Endothelial cell of umbilical vein (primary cell): ENCODE data around the gene MBOAT1. TPM values are rescaled to one million over a fixed set of nuclear protein-coding genes. Genes with fewer than 3 reads are reported as not detected.

Experiments used
- BruUV-seq: library from RNA; stranded (reverse); fragments of 400-500 nt; replicated peaks from 2 replicates; lab custom pipeline; 2021; lab: Mats Ljungman, UMichigan
- CTCF ChIA-PET: fragments of 300-600, 350-600 bp; sonication (Branson Sonifier 250); formaldehyde crosslinking; loops from one replicate; lab custom pipeline; 2021; ENCODE audit warnings: antibody characterized with exemption, inconsistent platforms; lab: Charles Lee
- POLR2A ChIA-PET: fragments of 300-600, 350-600 bp; sonication (Branson Sonifier 250); formaldehyde crosslinking; loops from one replicate; lab custom pipeline; 2021; ENCODE audit warnings: antibody characterized with exemption, inconsistent platforms; lab: Charles Lee
- DNase-seq: peaks from one replicate; pipeline ENCODE4 v3.0.0-alpha.2; 2011; ENCODE audit warnings: low read depth, low spot score
- FAIRE-seq: peaks from 2 replicates; lab custom pipeline; 2011; peaks lifted over from hg19 to GRCh38; lab: Jason Lieb, UNC
- H2AFZ ChIP-seq: 2 replicates; pipeline ENCODE4 v1.6.0; 2012; ENCODE audit warnings: low read depth, low read length, control low read depth, inconsistent platforms
- H3K27ac ChIP-seq: 2 replicates; pipeline ENCODE4 v1.5.1; 2011; ENCODE audit warnings: low read depth, mild to moderate bottlenecking, control low read depth, low read length, moderate library complexity; ENCODE audit not compliant: insufficient read depth
- H3K27me3 ChIP-seq, 2 experiments: 2 replicates each; pipeline versions ENCODE4 v1.6.0 to v1.6.1; 2011; ENCODE audit warnings: low read length in 2 of 2, mixed read lengths in 1 of 2; ENCODE audit not compliant: control insufficient read depth in 2 of 2, insufficient read depth in 2 of 2
- H3K36me3 ChIP-seq, 2 experiments: 2 replicates in 1 of 2; 3 replicates in 1 of 2; pipeline ENCODE4 v1.5.1; 2011; ENCODE audit warnings: low read length in 2 of 2, mild to moderate bottlenecking in 1 of 2, moderate library complexity in 1 of 2; ENCODE audit not compliant: control insufficient read depth in 2 of 2, insufficient read depth in 2 of 2; ENCODE audit errors: extremely low read depth in 1 of 2
- H3K4me1 ChIP-seq: 3 replicates; pipeline ENCODE4 v1.5.1; 2011; ENCODE audit warnings: mild to moderate bottlenecking, low read length; ENCODE audit not compliant: control insufficient read depth, insufficient read depth; ENCODE audit errors: extremely low read depth
- H3K4me2 ChIP-seq: 2 replicates; pipeline ENCODE4 v1.6.1; 2011; ENCODE audit warnings: low read length, control low read depth, mixed read lengths; ENCODE audit not compliant: insufficient read depth
- H3K4me3 ChIP-seq, 3 experiments: fragments of 200-600 bp in 1 of 3; sonication (generic), shearing (Covaris generic) in 1 of 3; replicated peaks in 1 of 3; 2 replicates each; pipeline ENCODE4 v1.5.1; 2011 to 2016; ENCODE audit warnings: control low read depth in 3 of 3, low read length in 3 of 3, mild to moderate bottlenecking in 2 of 3, inconsistent platforms in 1 of 3, low read depth in 1 of 3, moderate library complexity in 1 of 3; ENCODE audit not compliant: insufficient read depth in 1 of 3
- H3K79me2 ChIP-seq: 2 replicates; pipeline ENCODE4 v1.6.0; 2012; ENCODE audit warnings: low read length, inconsistent platforms; ENCODE audit not compliant: control insufficient read depth, insufficient read depth
- H3K9ac ChIP-seq: replicated peaks from 2 replicates; pipeline ENCODE3; 2011; ENCODE audit warnings: low read length, control low read depth; ENCODE audit not compliant: insufficient read depth; ENCODE audit errors: extremely low read depth
- H3K9me1 ChIP-seq: replicated peaks from 3 replicates; pipeline ENCODE4 v1.6.0; 2011; ENCODE audit warnings: mild to moderate bottlenecking, low read length; ENCODE audit not compliant: control insufficient read depth, insufficient read depth; ENCODE audit errors: extremely low read depth
- H3K9me3 ChIP-seq: replicated peaks from 2 replicates; pipeline ENCODE4 v1.5.1; 2012; ENCODE audit warnings: low read length, inconsistent platforms; ENCODE audit not compliant: control insufficient read depth, insufficient read depth
- H4K20me1 ChIP-seq: replicated peaks from 2 replicates; pipeline ENCODE3; 2011; ENCODE audit warnings: mild to moderate bottlenecking, low read length; ENCODE audit not compliant: control insufficient read depth, insufficient read depth; ENCODE audit errors: extremely low read depth
- CTCF ChIP-seq, 2 donors: IDR thresholded peaks; 1 replicate in 1 of 2; 2 replicates in 1 of 2; pipeline ENCODE4 v1.5.1; 2011; ENCODE audit warnings: low read length in 2 of 2, mild to moderate bottlenecking in 2 of 2, moderate library complexity in 2 of 2, control low read depth in 1 of 2, inconsistent platforms in 1 of 2, low read depth in 1 of 2; ENCODE audit not compliant: insufficient read depth in 1 of 2; ENCODE audit errors: extremely low read depth in 1 of 2
- FOS ChIP-seq: IDR thresholded peaks from 2 replicates; pipeline ENCODE4 v1.6.1; 2011; ENCODE audit warnings: mild to moderate bottlenecking, low read length, moderate library complexity, borderline replicate concordance; ENCODE audit not compliant: insufficient read depth
- GATA2 ChIP-seq: IDR thresholded peaks from 2 replicates; pipeline ENCODE4 v1.7.0; 2011; ENCODE audit warnings: low read depth, mild to moderate bottlenecking, moderate library complexity, mixed read lengths, low read length; ENCODE audit not compliant: insufficient read length, insufficient read depth
- JUN ChIP-seq: IDR thresholded peaks from 2 replicates; pipeline ENCODE4 v1.6.1; 2011; ENCODE audit warnings: borderline replicate concordance, low read depth; ENCODE audit not compliant: insufficient read length, insufficient read depth
- POLR2A ChIP-seq: IDR thresholded peaks from 2 replicates; pipeline ENCODE4 v1.6.1; 2012; ENCODE audit warnings: low read depth, mild to moderate bottlenecking, control low read depth, low read length
- dilution Hi-C: fragments of 300-500 bp; cut with MboI; formaldehyde crosslinking; loops from one replicate; pipeline ENCODE4 v1.15.0; 2019; ENCODE audit warnings: low sequenced_read_pairs; ENCODE audit not compliant: extremely low pct_ligation_motif_present
- intact Hi-C: fragments of 100-400 bp; cut with micrococcal nuclease; formaldehyde crosslinking; loops from one replicate; pipeline ENCODE4 v1.10.0; 2022
- polyA plus RNA-seq, 4 experiments: library from polyadenylated mRNA; depleted of rRNA in 3 of 4; stranded (reverse) in 3 of 4; unstranded in 1 of 4; fragments of >200 nt; gene quantifications; 2 replicates each; pipeline versions ENCODE4 v1.2.1 to v1.2.3, GENCODE V29; 2011 to 2012; ENCODE audit warnings: missing spikeins in 1 of 4
- total RNA-seq: library from RNA; stranded (reverse); gene quantifications from 2 replicates; pipeline ENCODE4 v1.2.3, GENCODE V29; 2021

The MBOAT1 gene
- total and polyA plus RNA-seq, 2 donors (not counting 3 experiments of a cell fraction or from before 2014, with no cell fraction given) = 2.1 to 5.4 TPM

GRCh38 chr6:20126789-20127653 lies 85.2 kb downstream of the MBOAT1 start:
- TF ChIP-seq JUN = no peak
- TF ChIP-seq CTCF (IDR thresholded peaks at IDR 0.05; ENCODE audit: extremely low read depth in 1 of 2, insufficient read depth in 1 of 2, low read depth in 1 of 2, low read length in 2 of 2) = peak; percentile 98 to 99
- no peak for TF ChIP-seq POLR2A
- peak; percentile 36 for TF ChIP-seq GATA2
- no peak for TF ChIP-seq FOS

More at GRCh38 chr6:20126789-20127653, 85.2 kb downstream of the MBOAT1 start:
- Histone ChIP-seq H3K27me3 (no peaks in the 10 kb centered on the region), H4K20me1 (no peaks in the 10 kb centered on the region), H3K36me3 (no peaks in the 10 kb centered on the region), H3K9me1 (no peaks in the 10 kb centered on the region), H3K79me2 (no peaks in the 10 kb centered on the region), H3K4me2 (peak overlapping the region; percentile 46), H3K4me1 (no peaks in the 10 kb centered on the region), H3K27ac (no peak overlapping the region), H3K9ac (no peak overlapping the region), H2AFZ (peak overlapping the region; percentile 67), H3K9me3 (no peaks in the 10 kb centered on the region), H3K4me3 (no peak overlapping the region)
- ChIA-PET POLR2A (no interaction called here), CTCF (interaction anchor here (0.7 to 3.5 kb wide), 37 partner anchors 9 to 1600 kb away, joined by 3 to 67 read pairs (median 4); partner anchors contain the start of gene MBOAT1)
- intact Hi-C loops = loop anchor here (1.0 to 2.0 kb wide), 3 partner anchors 35 to 1530 kb away; partner anchors contain the start of gene MBOAT1
- dilution Hi-C loops = no loop called here
- FAIRE-seq = peak; percentile 94
- BruUV-seq = no TSS peak
- DNase-seq = peak; percentile 77
